ENCODE data around the gene PCP2.

Gene PCP2

GRCh38 chr19:7618348-7618747 is 15.2 kb downstream of the PCP2 start:
- DNase-seq (ENCODE audit: low read depth) = peak; percentile 70
- H3K4me3 ChIP-seq (ENCODE audit: low read depth, low read length) = peak overlapping the region; percentile 42
- TF ChIP-seq CTCF (IDR thresholded peaks at IDR 0.05; ENCODE audit: control insufficient read depth, extremely low read depth, insufficient read depth) = no peak

GRCh38 chr19:7617735-7618134 is 15.8 kb downstream of the PCP2 start:
- TF ChIP-seq CTCF (IDR thresholded peaks at IDR 0.05; ENCODE audit: control insufficient read depth, extremely low read depth, insufficient read depth) = no peak
- no peak for DNase-seq (ENCODE audit: low read depth)
- no peak overlapping the region for H3K4me3 ChIP-seq (ENCODE audit: low read depth, low read length)

GRCh38 chr19:7617172-7617571 is 16.3 kb downstream of the PCP2 start:
- DNase-seq (ENCODE audit: low read depth) = no peak
- TF ChIP-seq CTCF (IDR thresholded peaks at IDR 0.05; ENCODE audit: control insufficient read depth, extremely low read depth, insufficient read depth) = no peak
- no peak overlapping the region for H3K4me3 ChIP-seq (ENCODE audit: low read depth, low read length)

GRCh38 chr19:7614859-7615741 is 18.4 kb downstream of the PCP2 start:
- TF ChIP-seq CTCF (IDR thresholded peaks at IDR 0.05; ENCODE audit: control insufficient read depth, extremely low read depth, insufficient read depth) = no peak

GRCh38 chr19:7612282-7613274 is 20.9 kb downstream of the PCP2 start:
- H3K4me3 ChIP-seq (ENCODE audit: low read depth, low read length) = no peak overlapping the region
- DNase-seq (ENCODE audit: low read depth) = no peak
- no peak for TF ChIP-seq CTCF (IDR thresholded peaks at IDR 0.05; ENCODE audit: control insufficient read depth, extremely low read depth, insufficient read depth)

More at GRCh38 chr19:7614859-7615741, 18.4 kb downstream of the PCP2 start:
- DNase-seq (ENCODE audit: low read depth) = no peak
- H3K4me3 ChIP-seq (ENCODE audit: low read depth, low read length) = no peak overlapping the region

GRCh38 chr19:7611541-7612279 is 21.8 kb downstream of the PCP2 start:
- no peak for TF ChIP-seq CTCF (IDR thresholded peaks at IDR 0.05; ENCODE audit: control insufficient read depth, extremely low read depth, insufficient read depth)
- DNase-seq (ENCODE audit: low read depth) = no peak
- no peak overlapping the region for H3K4me3 ChIP-seq (ENCODE audit: low read depth, low read length)

All from LNCaP clone FGC (cell line).